ENCODE measurements around the gene SGCA. TPM values are rescaled to one million over a fixed set of nuclear protein-coding genes. Genes with fewer than 3 reads are reported as not detected.

Gene SGCA
- total and polyA plus RNA-seq, 2 of the 13 experiments (the other 11 are each of a cell fraction or from before 2014, with no cell fraction given), result not detected

- TF ChIP-seq ZBTB40 (IDR thresholded peaks at IDR 0.05) (no peak), ZBTB40 (CRISPR knock-in tag; IDR thresholded peaks at IDR 0.05) (no peak), TSC22D2 (CRISPR knock-in tag; IDR thresholded peaks at IDR 0.05; ENCODE audit: borderline replicate concordance) (no peak), ZNF562 (CRISPR knock-in tag; IDR thresholded peaks at IDR 0.05; ENCODE audit: borderline replicate concordance) (no peak), FLYWCH1 (CRISPR knock-in tag; IDR thresholded peaks at IDR 0.05) (no peak), TP53 (CRISPR knock-in tag; conservative IDR thresholded peaks at IDR 0.05) (no peak), TCF7 (IDR thresholded peaks at IDR 0.05; ENCODE audit: low read depth) (no peak), ZNF629 (CRISPR knock-in tag; conservative IDR thresholded peaks at IDR 0.05) (peak; percentile 94), MED13 (CRISPR knock-in tag; IDR thresholded peaks at IDR 0.05) (no peak), ZNF281 (CRISPR knock-in tag; IDR thresholded peaks at IDR 0.05; ENCODE audit: borderline replicate concordance) (no peak), NCOA2 (CRISPR knock-in tag; IDR thresholded peaks at IDR 0.05) (no peak), MYC (CRISPR knock-in tag; IDR thresholded peaks at IDR 0.05; ENCODE audit: borderline replicate concordance) (no peak), TFE3 (CRISPR knock-in tag; IDR thresholded peaks at IDR 0.05) (no peak), HES4 (CRISPR knock-in tag; IDR thresholded peaks at IDR 0.05; ENCODE audit: borderline replicate concordance) (no peak), ZNF350 (CRISPR knock-in tag; IDR thresholded peaks at IDR 0.05; ENCODE audit: borderline replicate concordance, low read depth) (no peak), ZC3H13 (CRISPR knock-in tag; IDR thresholded peaks at IDR 0.05) (no peak), ZNF746 (CRISPR knock-in tag; IDR thresholded peaks at IDR 0.05) (no peak)
Measured at GRCh38 chr17:50219939-50220465, 54.2 kb downstream of the SGCA start (continued).
